Measurements from ENCODE around the gene RBCK1.

DNA sequence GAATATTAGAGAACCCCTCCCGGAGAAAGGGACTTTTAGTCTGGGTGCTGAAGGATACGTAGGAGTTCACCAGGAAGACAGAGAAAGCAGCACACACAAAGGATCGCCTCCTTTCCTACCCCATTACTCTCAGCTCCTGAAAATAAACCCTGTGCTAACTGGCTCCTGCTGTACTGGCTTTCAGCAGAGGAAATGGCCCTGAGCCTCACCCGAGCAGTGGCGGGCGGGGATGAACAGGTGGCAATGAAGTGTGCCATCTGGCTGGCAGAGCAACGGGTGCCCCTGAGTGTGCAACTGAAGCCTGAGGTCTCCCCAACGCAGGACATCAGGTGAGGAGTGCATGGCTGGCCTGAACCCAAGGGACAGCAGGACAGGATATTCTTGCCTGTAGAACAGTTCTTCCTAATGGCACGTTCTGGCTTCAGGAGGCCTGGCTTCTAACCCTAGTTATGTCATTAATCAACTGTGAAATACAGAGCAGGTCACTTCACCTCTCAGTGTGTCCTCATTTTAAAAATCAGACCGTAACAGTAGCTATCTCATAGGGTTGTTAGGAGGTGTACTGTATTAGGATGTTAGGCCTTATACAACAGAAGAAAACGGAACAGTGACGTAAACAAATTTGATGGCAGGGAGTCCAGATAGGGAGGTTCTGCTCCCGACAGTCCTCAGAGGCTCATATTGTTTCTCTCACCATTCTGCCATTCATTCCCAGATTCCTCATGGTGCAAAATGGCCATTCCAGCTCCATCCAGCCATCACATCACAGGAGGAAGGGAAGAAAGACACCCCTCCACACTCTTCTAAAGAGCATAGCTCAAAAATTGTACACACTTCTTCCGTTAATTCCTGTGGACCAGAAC, 1.8 kb downstream of the RBCK1 start:
- TF ChIP-seq POLR2A (IDR thresholded peaks at IDR 0.05) (no peak), EP300 (IDR thresholded peaks at IDR 0.05) (no peak), POLR2AphosphoS5 (IDR thresholded peaks at IDR 0.05) (no peak)
- TF ChIP-seq, protein P1, sequence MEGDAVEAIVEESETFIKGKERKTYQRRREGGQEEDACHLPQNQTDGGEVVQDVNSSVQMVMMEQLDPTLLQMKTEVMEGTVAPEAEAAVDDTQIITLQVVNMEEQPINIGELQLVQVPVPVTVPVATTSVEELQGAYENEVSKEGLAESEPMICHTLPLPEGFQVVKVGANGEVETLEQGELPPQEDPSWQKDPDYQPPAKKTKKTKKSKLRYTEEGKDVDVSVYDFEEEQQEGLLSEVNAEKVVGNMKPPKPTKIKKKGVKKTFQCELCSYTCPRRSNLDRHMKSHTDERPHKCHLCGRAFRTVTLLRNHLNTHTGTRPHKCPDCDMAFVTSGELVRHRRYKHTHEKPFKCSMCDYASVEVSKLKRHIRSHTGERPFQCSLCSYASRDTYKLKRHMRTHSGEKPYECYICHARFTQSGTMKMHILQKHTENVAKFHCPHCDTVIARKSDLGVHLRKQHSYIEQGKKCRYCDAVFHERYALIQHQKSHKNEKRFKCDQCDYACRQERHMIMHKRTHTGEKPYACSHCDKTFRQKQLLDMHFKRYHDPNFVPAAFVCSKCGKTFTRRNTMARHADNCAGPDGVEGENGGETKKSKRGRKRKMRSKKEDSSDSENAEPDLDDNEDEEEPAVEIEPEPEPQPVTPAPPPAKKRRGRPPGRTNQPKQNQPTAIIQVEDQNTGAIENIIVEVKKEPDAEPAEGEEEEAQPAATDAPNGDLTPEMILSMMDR (IDR thresholded peaks at IDR 0.05), result no peak

All from upper lobe of left lung (tissue), 4 donors.